HK-2 (cell line): ENCODE data around the gene MICAL2.

ENCODE experiments used
- DNase-seq: peaks from one replicate; pipeline ENCODE4 v3.0.0-alpha.2; 2018; ENCODE audit not compliant: unreplicated experiment

The MICAL2 gene

DNA sequence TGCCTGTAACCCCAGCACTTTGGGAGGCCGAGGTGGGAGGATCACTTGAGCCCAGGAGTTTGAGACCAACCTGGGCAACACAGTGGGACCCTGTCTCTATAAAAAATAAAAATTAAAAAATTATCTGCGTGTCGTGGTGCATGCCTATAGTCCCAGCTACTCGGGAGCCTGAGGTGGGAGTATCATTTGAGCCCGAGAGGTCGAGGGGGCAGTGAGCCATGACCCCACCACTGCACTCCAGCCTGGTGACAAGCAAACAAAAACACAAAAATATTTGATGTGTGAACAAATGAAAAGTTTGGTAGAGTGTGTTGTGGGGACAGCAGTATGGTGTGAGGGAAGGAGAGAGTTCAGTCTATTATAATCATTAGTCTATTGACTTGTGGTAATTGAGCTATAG is 176.2 kb downstream of the MICAL2 start:
- DNase-seq: no peak

DNA sequence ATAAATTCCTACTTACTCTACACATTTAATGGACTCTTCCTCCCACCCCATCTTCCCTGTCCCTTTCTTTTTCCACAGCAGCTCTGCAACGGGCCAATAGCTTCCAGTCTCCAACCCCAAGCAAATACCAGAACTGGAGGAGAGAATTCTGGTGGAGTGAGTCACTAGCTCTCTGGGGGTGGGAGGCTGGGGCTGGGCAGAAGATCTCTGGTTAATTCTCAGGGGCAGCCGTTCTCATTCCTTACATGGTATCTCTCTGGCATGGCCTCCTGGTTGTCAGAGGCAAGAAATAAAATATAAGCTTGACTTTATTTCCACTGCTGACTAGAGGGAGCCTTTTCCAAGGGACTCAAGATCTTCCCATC is 176.6 kb downstream of the MICAL2 start:
- DNase-seq: peak; percentile 76

DNA sequence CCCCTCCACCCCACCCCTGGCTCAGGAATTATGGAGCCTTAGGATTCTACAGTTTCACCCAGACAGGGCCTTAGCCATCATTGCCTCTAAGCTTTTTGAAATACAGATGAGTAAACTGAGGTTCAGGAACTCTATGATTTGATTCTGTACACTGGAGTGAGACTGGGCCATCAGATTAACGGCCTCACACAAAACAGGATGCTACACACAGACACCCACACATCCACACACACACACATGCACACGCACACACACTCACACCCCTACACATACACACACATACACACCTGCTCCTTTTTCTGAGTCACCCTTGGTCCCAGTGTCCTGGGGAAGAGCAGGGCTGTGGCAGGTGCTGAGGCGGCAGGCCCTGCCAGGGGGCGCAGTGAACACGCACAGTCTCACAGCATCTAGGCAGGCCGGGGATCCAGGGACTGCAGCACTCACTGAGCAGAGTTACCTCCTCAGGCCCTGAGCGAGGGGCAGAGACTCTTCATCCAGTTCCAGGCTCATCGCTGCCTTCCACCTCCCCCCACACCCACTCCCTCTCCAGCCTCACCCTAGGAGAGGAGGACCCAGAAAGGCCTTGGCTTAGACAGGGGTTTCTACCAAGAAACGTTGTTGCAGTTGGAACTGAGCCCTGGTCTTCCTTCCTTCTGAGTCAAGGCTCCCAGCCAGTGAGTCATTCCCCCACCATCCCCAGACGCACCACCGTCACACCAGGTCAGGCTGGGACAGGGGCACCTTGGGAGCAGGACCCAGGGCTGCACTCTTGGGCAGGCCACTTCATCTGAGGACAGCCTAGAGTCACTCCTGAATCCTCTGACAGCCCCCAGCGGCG is 177.2 kb downstream of the MICAL2 start:
- DNase-seq: peak; percentile 86

DNA sequence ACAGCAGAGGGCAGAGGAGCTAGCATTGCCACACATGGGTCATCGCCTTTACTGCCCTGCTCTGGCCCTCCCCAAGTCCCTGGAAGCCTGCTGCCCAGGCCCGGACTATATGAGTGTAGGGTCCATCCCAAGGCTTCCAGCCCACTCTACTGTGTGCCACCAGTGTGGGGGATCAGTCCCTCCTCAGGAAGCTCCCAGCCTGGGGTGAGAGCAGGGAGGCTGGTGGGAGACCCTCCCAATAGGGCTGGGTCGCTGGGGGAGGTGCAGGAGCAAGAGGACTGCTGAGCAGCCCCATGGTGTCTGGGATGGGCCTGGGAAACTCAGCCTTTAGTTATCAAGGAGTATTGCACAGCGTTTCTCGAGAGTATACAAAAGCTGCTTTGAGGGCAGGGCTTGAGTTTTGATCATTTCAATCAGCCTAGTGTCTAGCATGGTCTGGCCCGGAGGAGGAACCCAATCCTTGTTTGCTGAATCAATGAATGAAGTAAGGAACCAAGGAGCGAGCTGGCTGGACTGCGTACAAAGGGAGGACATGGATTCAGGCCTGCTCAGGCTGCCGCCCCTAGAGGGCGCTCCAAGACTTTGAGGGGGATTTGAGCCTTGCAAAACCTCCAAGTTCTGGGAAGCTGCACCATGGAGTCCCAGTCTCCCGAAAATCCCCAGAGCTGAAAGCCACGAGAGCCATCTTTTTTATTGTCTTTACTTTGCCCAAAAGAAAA is 178.0 kb downstream of the MICAL2 start:
- peak; percentile 84 for DNase-seq

DNA sequence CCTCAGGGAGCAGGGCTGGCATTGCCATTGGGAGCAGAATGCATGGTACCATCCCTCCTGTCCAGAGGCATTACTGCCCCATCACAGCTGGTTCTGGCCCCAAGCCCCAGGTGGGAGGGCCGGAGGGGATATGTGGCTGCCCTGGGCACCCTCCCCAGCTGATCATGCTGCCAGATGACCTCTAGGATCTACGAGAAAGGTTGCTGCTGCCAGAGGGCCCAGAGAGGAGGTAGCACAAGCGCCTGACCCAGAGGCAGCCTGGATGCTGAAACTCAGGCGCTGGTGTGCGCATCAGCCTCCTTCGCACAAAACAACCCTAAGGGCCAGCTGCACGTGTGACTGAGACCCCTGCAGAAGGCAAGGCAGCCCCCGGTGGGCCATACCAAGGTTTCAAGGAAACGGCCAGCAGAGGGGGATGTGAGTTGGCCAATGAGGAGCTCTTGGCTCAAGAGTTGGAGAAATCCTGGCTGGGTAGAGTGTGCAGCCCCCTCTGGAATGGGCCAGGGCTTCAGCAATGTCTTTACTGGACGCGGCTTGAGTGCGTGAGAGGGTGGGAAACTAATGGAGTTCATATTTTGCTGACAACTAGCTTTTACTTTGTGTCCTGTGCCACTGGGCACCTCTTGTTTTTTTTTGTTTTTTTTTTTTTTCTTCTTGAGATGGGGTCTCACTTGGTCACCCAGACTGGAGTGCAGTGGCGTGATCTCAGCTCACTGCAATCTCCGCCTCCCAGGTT is 178.7 kb downstream of the MICAL2 start:
- DNase-seq: no peak

DNA sequence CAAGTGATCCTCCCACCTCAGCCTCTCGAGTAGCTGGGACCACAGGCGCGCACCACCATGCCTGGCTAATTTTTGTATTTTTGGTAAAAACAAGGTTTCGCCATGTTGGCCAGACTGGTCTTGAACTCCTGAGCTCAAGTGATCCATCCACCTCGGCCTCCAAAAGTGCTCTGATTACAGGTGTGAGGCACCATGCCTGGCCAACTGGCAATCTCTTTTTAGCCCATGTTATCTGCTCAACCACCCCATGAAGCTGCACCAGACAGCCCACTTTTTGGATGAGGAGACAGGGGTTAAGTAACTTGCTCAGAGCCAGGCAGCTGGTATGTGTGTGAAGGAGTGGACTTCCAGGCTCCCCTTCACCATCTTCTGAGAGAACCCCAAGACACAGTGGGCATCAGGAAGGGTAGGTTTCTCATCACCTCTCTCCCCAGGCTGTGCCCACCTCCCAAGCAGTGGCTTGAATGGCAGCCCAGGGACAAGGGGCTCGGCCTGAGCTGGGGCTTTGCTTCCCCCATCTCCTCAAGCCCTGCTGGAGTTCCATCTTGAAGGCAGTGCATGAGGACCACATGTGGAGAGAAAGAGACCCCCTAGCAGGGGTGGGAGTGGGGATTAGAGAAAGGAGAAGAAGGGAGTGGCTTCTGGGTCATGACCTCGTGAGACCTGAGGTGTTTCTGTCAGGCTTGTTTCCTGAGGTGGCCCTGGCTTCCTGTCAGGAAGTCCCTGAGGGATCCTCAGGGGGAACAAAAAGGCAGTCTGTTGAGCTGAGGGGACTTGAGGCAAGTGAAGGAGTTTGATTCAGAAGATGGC is 179.5 kb downstream of the MICAL2 start:
- DNase-seq: no peak

DNA sequence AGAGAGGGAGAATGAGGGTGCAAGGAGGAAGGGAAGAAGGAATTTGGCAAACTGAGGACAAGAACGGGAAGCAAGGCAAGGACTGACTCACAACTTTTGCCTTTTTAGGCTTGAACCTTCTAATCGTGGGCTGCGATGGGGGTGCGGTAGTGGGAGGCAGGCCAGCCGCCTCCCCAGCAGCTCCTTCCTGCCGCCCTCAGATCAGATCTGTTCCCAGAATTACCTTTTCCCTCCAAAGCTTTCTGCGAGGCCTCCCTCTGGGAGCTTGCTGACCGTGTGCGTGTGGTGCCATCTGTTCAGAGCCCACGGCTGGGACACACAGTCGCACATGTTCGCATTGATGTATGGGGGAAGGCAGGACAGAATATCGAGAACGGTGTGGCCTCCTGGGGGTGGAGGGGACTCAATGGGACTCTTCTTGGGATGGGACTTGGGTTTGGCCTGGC is 180.1 kb downstream of the MICAL2 start:
- no peak for DNase-seq

DNA sequence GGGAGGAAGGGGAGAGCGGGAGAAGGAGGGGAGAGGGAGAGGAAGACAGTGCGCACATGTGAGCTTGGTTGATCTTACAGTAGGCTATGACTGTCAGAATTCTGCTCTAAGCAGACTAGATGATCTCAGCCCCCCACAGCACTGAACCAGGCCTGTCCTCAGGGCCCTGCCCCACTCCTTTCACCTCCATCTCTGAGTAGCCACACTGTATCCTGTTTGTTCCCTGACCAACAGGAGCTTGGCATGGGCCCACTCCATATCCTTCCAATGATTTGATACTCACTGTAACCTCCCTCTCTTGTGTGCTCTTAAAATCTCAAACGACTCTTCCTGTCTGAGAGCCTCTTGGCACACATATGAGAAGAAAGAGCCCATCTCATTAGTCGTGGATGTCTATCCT is 180.9 kb downstream of the MICAL2 start:
- no peak for DNase-seq

DNA sequence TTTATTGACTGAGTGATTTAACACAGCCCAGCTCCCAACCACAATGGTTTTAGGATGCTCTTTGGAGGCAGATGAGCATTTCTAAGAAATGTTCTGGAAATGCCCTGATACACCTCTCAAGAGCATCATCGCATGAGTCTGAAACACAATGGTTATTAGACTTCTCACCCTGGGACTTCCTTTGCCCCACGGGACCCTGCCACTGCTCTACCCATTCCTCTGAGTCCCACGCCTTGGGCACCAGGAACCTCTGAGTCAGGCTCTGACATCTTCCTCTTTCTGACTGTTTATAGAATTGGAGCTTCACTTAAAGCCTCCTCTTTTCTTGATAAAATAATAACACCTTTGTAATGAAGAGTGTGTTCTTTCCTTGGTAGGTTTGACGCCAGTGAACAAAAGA is 181.4 kb downstream of the MICAL2 start:
- no peak for DNase-seq

DNA sequence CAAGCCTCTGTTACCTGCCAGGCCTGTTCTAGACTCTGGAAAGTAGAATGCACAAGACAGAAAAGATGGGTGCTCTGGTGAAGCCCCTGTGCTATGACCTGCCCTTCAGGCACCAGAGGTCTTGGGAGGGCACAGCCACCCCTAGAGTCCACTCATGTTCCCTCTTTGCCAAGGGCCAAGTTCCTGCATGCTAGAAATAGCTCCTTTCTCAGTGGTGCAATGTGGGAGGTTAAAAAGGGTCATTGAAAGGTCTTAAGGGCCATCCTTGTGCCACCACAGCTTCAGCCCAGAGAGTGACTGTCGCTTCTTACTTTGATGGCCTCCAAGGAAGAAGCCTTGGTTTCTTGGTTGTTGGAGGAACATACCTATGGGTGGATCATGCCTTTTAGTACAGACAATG is 182.4 kb downstream of the MICAL2 start:
- DNase-seq: no peak

DNA sequence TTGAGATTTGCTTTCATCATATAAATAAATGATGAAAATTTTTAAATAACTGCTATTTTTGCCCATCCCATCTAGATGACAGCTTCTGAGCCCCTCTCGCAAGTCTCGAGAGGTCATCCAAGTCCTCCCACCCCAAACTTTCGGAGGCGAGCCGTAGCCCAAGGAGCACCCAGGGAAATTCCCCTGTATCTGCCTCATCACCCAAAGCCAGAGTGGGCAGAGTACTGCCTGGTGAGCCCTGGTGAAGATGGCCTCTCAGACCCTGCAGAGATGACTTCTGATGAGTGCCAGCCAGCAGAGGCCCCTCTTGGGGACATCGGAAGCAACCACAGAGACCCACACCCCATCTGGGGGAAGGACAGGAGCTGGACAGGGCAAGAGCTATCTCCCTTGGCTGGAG is 183.1 kb downstream of the MICAL2 start:
- DNase-seq: no peak

DNA sequence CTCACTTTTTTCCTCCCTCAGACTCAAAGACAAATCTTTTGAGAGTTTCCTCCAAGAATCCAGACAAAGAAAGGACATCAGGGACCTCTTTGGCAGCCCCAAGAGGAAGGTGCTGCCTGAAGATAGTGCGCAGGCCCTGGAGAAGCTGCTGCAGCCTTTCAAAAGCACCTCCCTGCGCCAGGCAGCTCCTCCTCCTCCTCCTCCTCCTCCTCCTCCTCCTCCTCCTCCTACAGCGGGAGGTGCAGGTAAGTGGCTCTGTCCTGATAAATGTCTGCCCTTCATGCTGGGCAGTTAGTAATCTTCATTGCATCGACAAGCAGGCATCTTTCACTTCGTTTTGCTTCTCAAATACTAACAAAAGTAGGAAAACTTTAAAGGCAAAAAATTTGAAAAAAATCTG is 184.2 kb downstream of the MICAL2 start:
- DNase-seq: no peak

DNA sequence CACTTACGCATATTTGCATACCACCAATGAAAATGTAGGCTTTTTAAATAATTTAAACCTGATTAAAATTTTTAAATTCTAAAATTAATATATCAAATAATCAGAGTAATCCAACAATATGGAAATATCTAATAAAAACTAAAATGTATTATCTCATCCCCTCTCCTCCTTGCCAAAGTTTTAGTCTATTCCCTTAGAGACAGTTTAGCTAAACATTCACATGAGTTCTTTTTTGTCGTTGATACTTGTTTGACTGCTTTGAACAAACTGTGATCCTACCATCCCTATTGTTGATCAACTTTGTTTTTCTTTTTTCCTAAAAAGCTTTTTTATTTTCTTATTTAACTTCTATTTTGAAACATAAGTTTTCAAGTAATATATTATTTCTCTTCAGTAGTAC is 185.6 kb downstream of the MICAL2 start:
- no peak for DNase-seq

DNA sequence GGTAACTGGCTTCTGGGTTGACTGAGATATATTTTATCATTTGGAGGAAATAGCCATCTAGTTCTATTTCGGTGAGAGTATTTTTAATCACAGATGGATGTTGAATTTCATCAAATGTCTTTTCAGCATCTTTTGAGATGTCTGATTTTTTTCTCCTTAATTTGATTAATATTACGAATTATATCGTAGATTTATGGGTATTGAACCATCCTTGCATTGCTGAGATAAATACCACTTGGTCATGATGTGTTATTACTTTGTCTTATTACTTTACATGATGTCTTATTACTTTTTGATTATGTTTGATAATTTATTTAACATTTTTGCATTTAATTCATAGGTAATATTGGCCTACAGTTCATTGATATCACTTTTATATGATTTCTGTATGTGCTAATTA is 188.2 kb downstream of the MICAL2 start:
- DNase-seq: no peak

DNA sequence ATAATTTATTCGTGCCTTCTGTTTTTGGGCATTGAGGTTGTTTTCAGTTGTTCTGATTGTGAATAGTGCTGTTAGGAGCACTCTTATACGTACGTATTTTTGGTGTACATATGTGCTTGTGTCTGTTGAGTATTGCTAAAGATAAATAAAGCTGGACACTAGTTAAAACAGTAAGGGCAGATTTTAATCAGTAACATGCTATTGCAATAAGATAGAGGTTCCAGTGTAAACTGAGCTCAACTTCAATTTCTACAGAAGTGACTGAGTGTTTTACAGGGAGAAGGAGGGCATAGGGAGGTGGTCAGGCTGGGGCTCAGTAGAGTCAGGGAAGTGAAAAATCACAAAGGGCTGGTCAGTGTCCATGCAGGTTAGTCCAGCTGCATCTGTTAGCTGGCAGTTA is 191.0 kb downstream of the MICAL2 start:
- DNase-seq: no peak

DNA sequence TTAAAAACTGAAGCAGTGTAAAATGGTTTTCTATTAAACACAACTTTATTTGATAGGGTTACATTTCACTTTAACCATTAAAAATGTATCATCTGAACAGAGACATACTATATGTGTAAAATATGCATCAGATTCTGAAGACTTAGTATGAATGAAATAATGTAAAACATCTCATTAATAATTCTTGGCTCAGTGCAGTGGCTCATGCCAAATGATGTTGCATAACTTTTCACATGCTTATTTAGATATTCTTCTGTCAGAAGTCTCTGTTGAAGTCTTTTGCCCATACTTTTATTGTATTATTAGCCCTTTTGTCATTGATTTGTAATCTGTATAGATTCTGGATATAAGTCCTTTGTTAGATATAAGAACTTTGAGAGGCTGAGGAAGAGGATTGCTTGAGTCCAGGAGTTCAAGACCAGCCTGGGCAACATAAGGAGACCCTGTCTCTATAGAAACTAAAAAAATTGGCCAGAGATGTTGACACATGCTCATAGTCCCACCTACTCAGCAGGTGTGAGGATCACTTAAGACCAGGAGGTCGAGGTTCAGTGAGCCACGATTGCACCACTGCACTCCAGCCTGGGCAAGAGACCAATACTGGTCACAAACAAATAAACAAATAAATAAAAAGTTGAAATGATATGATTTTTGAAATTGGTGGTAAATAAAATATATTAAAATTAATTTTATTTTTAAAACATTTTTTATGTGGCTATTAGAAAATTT is 193.2 kb downstream of the MICAL2 start:
- no peak for DNase-seq

DNA sequence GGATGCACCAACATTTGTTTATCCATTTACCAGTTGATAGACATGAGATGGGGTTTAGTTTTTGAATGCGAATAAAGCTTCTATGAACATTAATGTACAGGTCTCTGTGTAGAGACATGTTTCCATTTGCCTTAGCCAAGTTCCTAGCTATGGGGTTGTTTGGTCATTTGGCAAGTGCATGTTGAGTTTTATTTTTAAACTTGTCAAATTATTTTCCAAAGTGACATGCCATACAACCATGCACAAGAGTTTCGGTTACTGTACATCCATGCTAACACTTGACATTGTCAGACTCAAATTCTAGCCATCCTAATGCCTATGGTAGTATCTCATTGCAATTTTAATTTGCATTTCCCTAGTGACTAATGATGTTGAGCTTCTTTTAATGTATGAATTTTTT is 196.4 kb downstream of the MICAL2 start:
- DNase-seq: no peak

DNA sequence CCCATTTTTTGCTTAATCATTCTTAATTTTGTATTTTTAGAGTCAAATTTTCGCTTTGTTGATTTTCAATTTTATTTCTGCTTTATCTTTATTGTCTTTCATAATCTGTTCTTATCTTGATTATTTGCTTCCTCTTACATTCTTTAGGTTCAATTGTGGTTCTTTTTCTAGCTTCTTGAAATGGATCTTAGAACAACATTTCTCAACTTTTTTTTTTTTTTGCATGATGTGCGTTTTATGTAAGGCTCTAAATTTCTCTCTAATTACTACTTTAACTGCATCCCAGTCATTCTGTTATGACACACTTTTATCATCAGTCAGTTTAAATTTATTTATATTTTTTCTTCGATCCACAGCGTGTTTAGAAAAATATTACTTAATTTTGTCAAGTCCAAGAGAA is 201.7 kb downstream of the MICAL2 start:
- no peak for DNase-seq
